Stimulated activated CD4-positive, alpha-beta T cell treated with anti-CD3 and anti-CD28 coated beads, Interleukin-4, amount 100 ng/mL, for 1 hour (primary cell): ENCODE results near the gene ALDH3B2.
"Not testable (repeated sequence)": the region's sequence is repeated elsewhere in the genome, so short reads cannot be mapped to it uniquely, and the experiment has no call there.

ENCODE experiments used
- DNase-seq: peaks from one replicate; pipeline ENCODE4 v3.0.0-alpha.2; 2020

The ALDH3B2 gene

GRCh38 chr11:67641338-67642172, 32.9 kb downstream of the ALDH3B2 start:
- DNase-seq: no peak

- DNase-seq: no peak
Observed at GRCh38 chr11:67640758-67641337, 33.6 kb downstream of the ALDH3B2 start.

GRCh38 chr11:67640021-67640757, 34.2 kb downstream of the ALDH3B2 start:
- DNase-seq: peak; percentile 66

GRCh38 chr11:67639438-67639859, 35.0 kb downstream of the ALDH3B2 start, which contains the start of gene TBX10:
Gene TBX10, minus strand, starts transcription at chr11:67639763. Its CDS starts 291 bp downstream, at chr11:67639472.
- no peak for DNase-seq

GRCh38 chr11:67638535-67639437, 35.6 kb downstream of the ALDH3B2 start:
- DNase-seq: no peak

- not testable (repeated sequence) for DNase-seq
Observed at GRCh38 chr11:67637441-67637840, 37.0 kb downstream of the ALDH3B2 start.

- DNase-seq: no peak
Observed at GRCh38 chr11:67636962-67637361, 37.5 kb downstream of the ALDH3B2 start.

- DNase-seq: no peak
Observed at GRCh38 chr11:67635231-67635521, 39.2 kb downstream of the ALDH3B2 start.

GRCh38 chr11:67634366-67635230, 39.8 kb downstream of the ALDH3B2 start:
- no peak for DNase-seq

GRCh38 chr11:67633758-67634365, 40.6 kb downstream of the ALDH3B2 start:
- DNase-seq: no peak

GRCh38 chr11:67632982-67633755, 41.3 kb downstream of the ALDH3B2 start:
- no peak for DNase-seq

- DNase-seq: no peak
Observed at GRCh38 chr11:67632175-67632981, 42.0 kb downstream of the ALDH3B2 start.

- no peak for DNase-seq
Observed at GRCh38 chr11:67631853-67632174, 42.6 kb downstream of the ALDH3B2 start.

GRCh38 chr11:67631411-67631810, 43.0 kb downstream of the ALDH3B2 start:
- DNase-seq: no peak

- DNase-seq: no peak
Observed at GRCh38 chr11:67630943-67631331, 43.5 kb downstream of the ALDH3B2 start.

- peak; percentile 97 for DNase-seq
Observed at GRCh38 chr11:67630228-67630942, 44.0 kb downstream of the ALDH3B2 start.

- peak; percentile 87 for DNase-seq
Observed at GRCh38 chr11:67629386-67630227, 44.8 kb downstream of the ALDH3B2 start, which contains the start of gene NUDT8. Gene NUDT8, minus strand, starts transcription at chr11:67629937. Its CDS starts 26 bp downstream, at chr11:67629911.
